Measurements from ENCODE around the gene KIAA0513. TPM values are rescaled to one million over a fixed set of nuclear protein-coding genes. Genes with fewer than 3 reads are reported as not detected.
A peak's percentile ranks its signal among the peaks of the same experiment; 100 is the strongest.

The KIAA0513 gene
- total RNA-seq, 3 donors from 2014 or later: 31.9 to 36.5 (median 33.5) TPM

DNA sequence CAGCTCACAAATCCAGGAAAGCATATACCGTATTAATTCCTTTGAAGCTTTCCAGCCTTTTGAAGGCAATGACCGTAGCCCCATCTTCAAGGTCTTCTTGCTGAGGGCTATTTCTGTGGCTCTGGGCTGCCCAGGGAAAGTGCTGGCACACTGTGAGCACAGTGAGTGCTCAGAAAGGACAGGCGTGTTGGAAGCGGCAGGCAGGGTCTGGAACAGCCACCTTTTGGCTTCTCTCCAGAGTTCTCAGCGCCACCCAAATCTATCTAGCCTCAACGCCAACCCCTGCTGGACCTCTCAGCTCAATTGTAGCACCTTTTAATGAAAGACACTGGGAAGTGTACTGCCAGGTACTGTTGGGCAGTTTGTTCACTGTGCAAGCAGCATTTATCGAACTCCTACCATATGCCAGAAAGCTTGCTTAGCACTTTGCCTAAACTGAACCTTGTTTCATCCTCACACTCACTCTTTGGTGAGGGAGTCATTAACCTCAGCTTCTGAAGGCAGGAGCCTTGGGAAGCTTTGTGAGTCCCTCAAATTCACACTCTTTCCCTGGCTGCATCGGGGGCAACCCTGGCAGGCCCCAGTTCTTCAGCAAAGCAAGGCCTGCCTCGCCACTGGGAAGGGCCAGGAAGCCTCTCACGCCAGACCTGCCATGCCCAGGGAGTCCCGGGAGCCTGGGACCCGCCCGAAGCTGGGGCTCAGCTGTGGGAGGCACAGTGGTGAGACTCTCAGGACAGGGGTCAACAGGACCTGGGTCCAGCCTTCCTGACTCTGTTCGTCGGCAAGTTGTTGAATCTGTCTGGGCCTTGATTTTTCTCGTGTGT lies 98.2 kb downstream of the KIAA0513 start:
- Histone ChIP-seq H3K9me3 (no peaks in the 10 kb centered on the region), H3K4me3 (no peak overlapping the region), H3K4me1 (ENCODE audit: low read depth) (no peaks in the 10 kb centered on the region), H3K36me3 (ENCODE audit: low read depth) (no peaks in the 10 kb centered on the region)
- ATAC-seq (no peak), DNase-seq (no peak)
- intact Hi-C loops (cut with DNase I, micrococcal nuclease): no loop called here
- TF ChIP-seq, protein P1, sequence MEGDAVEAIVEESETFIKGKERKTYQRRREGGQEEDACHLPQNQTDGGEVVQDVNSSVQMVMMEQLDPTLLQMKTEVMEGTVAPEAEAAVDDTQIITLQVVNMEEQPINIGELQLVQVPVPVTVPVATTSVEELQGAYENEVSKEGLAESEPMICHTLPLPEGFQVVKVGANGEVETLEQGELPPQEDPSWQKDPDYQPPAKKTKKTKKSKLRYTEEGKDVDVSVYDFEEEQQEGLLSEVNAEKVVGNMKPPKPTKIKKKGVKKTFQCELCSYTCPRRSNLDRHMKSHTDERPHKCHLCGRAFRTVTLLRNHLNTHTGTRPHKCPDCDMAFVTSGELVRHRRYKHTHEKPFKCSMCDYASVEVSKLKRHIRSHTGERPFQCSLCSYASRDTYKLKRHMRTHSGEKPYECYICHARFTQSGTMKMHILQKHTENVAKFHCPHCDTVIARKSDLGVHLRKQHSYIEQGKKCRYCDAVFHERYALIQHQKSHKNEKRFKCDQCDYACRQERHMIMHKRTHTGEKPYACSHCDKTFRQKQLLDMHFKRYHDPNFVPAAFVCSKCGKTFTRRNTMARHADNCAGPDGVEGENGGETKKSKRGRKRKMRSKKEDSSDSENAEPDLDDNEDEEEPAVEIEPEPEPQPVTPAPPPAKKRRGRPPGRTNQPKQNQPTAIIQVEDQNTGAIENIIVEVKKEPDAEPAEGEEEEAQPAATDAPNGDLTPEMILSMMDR (IDR thresholded peaks at IDR 0.05): no peak

DNA sequence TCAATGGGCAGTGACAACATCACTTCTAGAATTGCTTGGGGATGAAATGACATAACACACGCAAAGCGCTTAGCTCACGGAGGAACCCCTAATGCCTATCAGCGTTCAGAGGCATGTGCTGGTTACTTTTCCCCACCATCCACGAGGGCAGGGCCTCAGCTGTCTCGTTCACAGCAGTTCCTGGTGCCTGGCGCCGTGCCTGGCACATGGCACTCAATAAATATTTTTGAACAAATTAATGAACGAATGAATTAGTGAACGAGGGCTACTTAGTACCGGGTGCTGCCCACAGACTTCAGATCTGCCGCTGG lies 98.8 kb downstream of the KIAA0513 start:
- DNase-seq: no peak
- no peak for ATAC-seq
- H3K4me1 ChIP-seq (ENCODE audit: low read depth): no peaks in the 10 kb centered on the region
- H3K4me3 ChIP-seq: no peak overlapping the region
- H3K36me3 ChIP-seq (ENCODE audit: low read depth): no peaks in the 10 kb centered on the region
- no peaks in the 10 kb centered on the region for H3K9me3 ChIP-seq
- TF ChIP-seq, protein P1 (IDR thresholded peaks at IDR 0.05): no peak
- intact Hi-C loops (cut with DNase I, micrococcal nuclease): no loop called here

DNA sequence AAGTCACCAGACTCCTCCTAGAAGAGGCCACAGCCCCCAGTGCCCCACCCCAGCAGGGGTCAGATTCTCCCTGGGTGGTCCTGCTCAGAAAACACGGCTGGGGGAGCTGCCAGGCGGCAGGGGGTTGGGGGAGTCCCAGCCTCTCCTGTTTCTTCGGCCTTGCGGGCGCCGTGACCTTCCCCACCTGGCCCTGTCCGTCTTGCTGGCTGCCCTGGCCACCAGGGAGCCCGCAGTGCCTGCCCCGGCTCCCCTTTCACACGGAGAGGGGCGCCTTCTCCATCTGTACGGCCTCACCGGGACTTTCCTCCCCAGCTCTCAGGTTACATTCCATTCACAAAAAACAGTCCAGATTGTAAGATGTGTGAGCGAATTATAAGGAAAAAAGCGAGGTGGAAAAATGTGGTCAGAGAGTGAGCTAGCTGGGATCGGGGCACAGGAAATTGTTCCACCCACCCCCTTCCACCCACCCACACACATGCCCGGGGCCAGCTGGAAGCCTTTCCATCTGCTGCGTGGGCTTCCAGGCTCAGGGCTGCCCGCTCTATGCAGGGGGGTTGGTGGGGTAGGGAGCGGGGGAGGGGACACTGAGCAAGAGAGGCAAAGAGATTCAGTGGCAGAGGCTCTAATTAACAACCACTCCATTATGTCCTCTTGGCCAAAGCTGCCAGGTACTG lies 99.2 kb downstream of the KIAA0513 start:
- TF ChIP-seq, protein P1 (IDR thresholded peaks at IDR 0.05): no peak
- DNase-seq: no peak
- Histone ChIP-seq H3K4me1 (ENCODE audit: low read depth) (no peaks in the 10 kb centered on the region), H3K4me3 (no peak overlapping the region), H3K9me3 (no peaks in the 10 kb centered on the region), H3K36me3 (ENCODE audit: low read depth) (no peaks in the 10 kb centered on the region)
- peak; percentile 22 for ATAC-seq
- intact Hi-C loops (cut with DNase I, micrococcal nuclease): no loop called here

DNA sequence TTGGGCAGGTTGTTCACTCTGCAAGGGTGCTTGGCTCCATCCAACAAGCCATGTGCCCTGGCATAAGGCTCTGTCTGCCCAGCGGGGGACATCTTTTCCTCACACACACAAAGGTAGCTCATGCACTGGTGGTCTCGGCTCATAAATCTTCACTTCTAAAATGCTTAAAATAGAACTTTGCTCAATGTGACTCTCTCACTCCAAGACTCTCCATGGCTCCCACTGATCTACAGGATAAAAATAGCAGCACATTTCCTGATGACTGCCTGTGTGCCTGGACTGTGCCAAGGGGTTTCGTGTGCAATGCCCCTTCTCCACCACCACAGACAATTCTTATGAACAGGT lies 99.8 kb downstream of the KIAA0513 start:
- H3K9me3 ChIP-seq: no peaks in the 10 kb centered on the region
- no peak for DNase-seq
- ATAC-seq: no peak
- H3K4me3 ChIP-seq: no peak overlapping the region
- no peaks in the 10 kb centered on the region for H3K4me1 ChIP-seq (ENCODE audit: low read depth)
- intact Hi-C loops (cut with DNase I, micrococcal nuclease): no loop called here
- H3K36me3 ChIP-seq (ENCODE audit: low read depth): no peaks in the 10 kb centered on the region
- TF ChIP-seq, protein P1 (IDR thresholded peaks at IDR 0.05): no peak

DNA sequence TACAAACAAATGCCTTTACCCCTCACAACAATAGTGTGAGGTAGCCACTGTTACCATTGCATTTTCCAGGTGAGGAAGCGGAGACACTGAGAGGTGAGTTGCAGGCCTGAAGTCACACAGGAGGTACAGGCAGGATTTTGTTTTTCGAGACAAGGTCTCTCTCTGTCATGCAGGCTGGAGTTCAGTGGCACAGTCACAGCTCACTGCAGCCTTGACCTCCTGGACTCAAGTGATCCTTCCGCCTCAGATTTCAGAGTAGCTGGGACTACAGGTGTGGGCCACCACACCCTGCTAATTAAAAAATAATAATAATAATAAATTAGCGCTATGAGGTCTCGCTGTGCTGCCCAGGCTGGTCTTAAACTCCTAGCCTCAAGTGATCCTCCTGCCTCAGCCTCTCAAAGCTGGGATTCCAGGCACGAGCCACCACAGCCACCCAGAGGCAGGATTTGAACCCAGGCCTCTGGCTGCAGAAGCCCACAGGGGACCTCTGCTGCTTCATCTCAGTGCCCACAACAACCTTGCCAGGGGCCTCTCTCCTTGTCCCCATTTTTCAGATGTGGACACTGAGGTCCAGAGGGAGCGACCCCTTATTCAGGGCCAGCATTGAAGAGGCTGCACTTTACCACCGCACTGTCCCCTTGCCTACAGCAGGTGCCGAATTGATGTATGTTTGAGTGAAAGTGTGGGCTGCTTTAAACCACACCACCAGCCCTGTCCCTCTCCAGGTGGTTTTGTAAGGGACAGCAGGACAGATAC lies 100.7 kb downstream of the KIAA0513 start:
- no peak overlapping the region for H3K4me3 ChIP-seq
- ATAC-seq: no peak
- DNase-seq: no peak
- TF ChIP-seq, protein P1 (IDR thresholded peaks at IDR 0.05): no peak
- H3K36me3 ChIP-seq (ENCODE audit: low read depth): no peaks in the 10 kb centered on the region
- no peaks in the 10 kb centered on the region for H3K4me1 ChIP-seq (ENCODE audit: low read depth)
- H3K9me3 ChIP-seq: no peaks in the 10 kb centered on the region
- intact Hi-C loops (cut with DNase I, micrococcal nuclease): no loop called here

Measured in mucosa of descending colon (tissue), 3 donors.